ENCODE measurements around the gene MFAP3. TPM values are rescaled to one million over a fixed set of nuclear protein-coding genes. Genes with fewer than 3 reads are reported as not detected.

Gene MFAP3
- total and polyA plus RNA-seq, 2 of the 13 experiments (the other 11 are each of a cell fraction or from before 2014, with no cell fraction given) = 12.1 to 28.3 TPM

DNA sequence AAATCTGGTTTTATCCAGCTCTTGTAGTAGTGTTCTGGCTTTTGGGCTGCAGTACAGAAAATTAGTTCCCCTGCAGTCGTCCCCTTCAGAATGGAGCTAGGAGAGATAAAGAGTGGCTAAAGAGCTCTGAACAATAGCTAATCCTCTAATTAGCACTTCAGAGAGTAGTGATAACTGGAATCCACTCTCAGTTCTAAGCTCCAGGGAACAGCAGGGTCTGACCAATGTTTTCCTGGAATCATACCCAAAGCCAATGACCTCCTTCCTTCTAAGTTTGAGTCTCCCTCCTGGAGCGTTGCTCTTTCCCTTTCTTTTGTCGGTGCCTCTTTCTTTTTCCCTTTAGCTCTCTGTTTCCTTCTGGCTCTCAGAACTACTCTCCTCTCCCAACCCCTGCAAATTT is 47.4 kb downstream of the MFAP3 start:
- no peaks in the 10 kb centered on the region for H4K20me1 ChIP-seq (ENCODE audit: insufficient read depth, low read length)
- H3K4me2 ChIP-seq (ENCODE audit: low read depth, low read length) = no peak overlapping the region
- WGBS (ENCODE audit: low lambda C conversion rate) = 11% methylated on average over 3 of the region's 3 CpGs
- no peak overlapping the region for H3K9ac ChIP-seq (ENCODE audit: insufficient read depth, low read depth, low read length)
- H3K4me1 ChIP-seq (ENCODE audit: insufficient read depth, low read length) = no peaks in the 10 kb centered on the region
- no peak for DNase-seq (ENCODE audit: low spot score)
- H2AFZ ChIP-seq (ENCODE audit: low read length) = no peak overlapping the region
- H3K27me3 ChIP-seq (ENCODE audit: control insufficient read depth in 1 of 2, insufficient read depth in 2 of 2, low read length in 2 of 2) = peaks cover 2 to 24% of the 10 kb centered on the region in 2 experiments; a peak in 3 of 5 replicates
- no peaks in the 10 kb centered on the region for H3K36me3 ChIP-seq (replicated peaks in 1 of 2; ENCODE audit: control insufficient read depth in 1 of 2, insufficient read depth in 2 of 2, low read length in 2 of 2)
- POLR2A ChIA-PET = no interaction called here
- no peaks in the 10 kb centered on the region for H3K79me2 ChIP-seq (ENCODE audit: insufficient read depth, low read length)
- CTCF ChIA-PET (ENCODE audit: low intra/inter-chr PET ratio, low total read pairs) = no interaction called here
- H3K27ac ChIP-seq (ENCODE audit: extremely low read length, insufficient read depth, low read length) = no peak overlapping the region
- no peak for FAIRE-seq
- TF ChIP-seq KLF16 (CRISPR knock-in tag; IDR thresholded peaks at IDR 0.05) (no peak), NFATC3 (CRISPR knock-in tag; IDR thresholded peaks at IDR 0.05) (no peak)
- H3K9me3 ChIP-seq (ENCODE audit: low read length) = no peaks in the 10 kb centered on the region
- intact Hi-C loops (cut with micrococcal nuclease; ENCODE audit: unreplicated experiment) = no loop called here
- no peak for ATAC-seq
- in situ Hi-C loops (cut with HindIII; ENCODE audit: extremely low pct_ligation_motif_present, low pct_unique_long_range_greater_than_20kb) = no loop called here
- no TSS peak for BruUV-seq (replicated peaks)
- no peak overlapping the region for H3K4me3 ChIP-seq (replicated peaks in 1 of 3; ENCODE audit: insufficient read depth in 1 of 3, low read depth in 2 of 3, low read length in 3 of 3)

DNA sequence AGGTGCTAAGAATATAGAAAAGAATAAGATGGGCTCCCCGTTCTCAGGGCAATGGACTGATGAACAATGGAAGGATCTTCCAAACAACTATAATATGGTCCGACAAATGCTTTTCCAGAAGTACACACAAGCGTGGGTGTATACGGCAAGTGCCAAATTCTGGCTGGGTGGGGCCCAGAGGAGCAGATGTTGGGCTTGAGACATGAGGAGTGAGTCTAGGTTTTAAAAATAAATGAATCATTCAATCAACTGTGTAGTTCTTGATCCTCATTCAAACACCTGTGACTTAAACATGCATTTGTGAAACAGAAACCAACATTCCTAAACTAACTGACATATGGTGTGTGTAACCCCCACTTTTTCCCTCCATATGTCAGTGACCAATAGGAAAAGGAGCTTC is 47.9 kb downstream of the MFAP3 start:
- H3K9ac ChIP-seq (ENCODE audit: insufficient read depth, low read depth, low read length) = no peak overlapping the region
- H3K36me3 ChIP-seq (replicated peaks in 1 of 2; ENCODE audit: control insufficient read depth in 1 of 2, insufficient read depth in 2 of 2, low read length in 2 of 2) = no peaks in the 10 kb centered on the region
- ATAC-seq = no peak
- no peak overlapping the region for H3K4me3 ChIP-seq (replicated peaks in 1 of 3; ENCODE audit: insufficient read depth in 1 of 3, low read depth in 2 of 3, low read length in 3 of 3)
- no peak overlapping the region for H3K27ac ChIP-seq (ENCODE audit: extremely low read length, insufficient read depth, low read length)
- H3K4me2 ChIP-seq (ENCODE audit: low read depth, low read length) = no peak overlapping the region
- 4% methylated on average over 4 of the region's 4 CpGs for WGBS (ENCODE audit: low lambda C conversion rate)
- H3K9me3 ChIP-seq (ENCODE audit: low read length) = no peaks in the 10 kb centered on the region
- no peaks in the 10 kb centered on the region for H3K4me1 ChIP-seq (ENCODE audit: insufficient read depth, low read length)
- H4K20me1 ChIP-seq (ENCODE audit: insufficient read depth, low read length) = no peaks in the 10 kb centered on the region
- H3K79me2 ChIP-seq (ENCODE audit: insufficient read depth, low read length) = no peaks in the 10 kb centered on the region
- in situ Hi-C loops (cut with HindIII; ENCODE audit: extremely low pct_ligation_motif_present, low pct_unique_long_range_greater_than_20kb) (no loop called here), intact Hi-C loops (cut with micrococcal nuclease; ENCODE audit: unreplicated experiment) (no loop called here)
- ChIA-PET POLR2A (no interaction called here), CTCF (ENCODE audit: low intra/inter-chr PET ratio, low total read pairs) (no interaction called here)
- TF ChIP-seq REL (CRISPR knock-in tag; conservative IDR thresholded peaks at IDR 0.05) = no peak
- TF ChIP-seq ADNP (CRISPR knock-in tag; IDR thresholded peaks at IDR 0.05) = no peak
- BruUV-seq (replicated peaks) = no TSS peak
- FAIRE-seq = no peak
- no peak for DNase-seq (ENCODE audit: low spot score)
- H2AFZ ChIP-seq (ENCODE audit: low read length) = no peak overlapping the region
- H3K27me3 ChIP-seq (ENCODE audit: control insufficient read depth in 1 of 2, insufficient read depth in 2 of 2, low read length in 2 of 2) = peaks cover 2 to 24% of the 10 kb centered on the region in 2 experiments; a peak in 3 of 5 replicates
